Activated CD8-positive, alpha-beta T cell treated with anti-CD3 and anti-CD28 coated beads for 36 hours (primary cell): ENCODE data around the gene PDX1. TPM values are rescaled to one million over a fixed set of nuclear protein-coding genes. Genes with fewer than 3 reads are reported as not detected.

Experiments used
- ATAC-seq: fragments of 200-7000 bp; cut with Tn5 transposase; one replicate; pipeline ENCODE4 v1.10.0; 2021; ENCODE audit warnings: mild to moderate bottlenecking, moderate library complexity
- CTCF ChIA-PET: fragments of 350-600 bp; sonication (Branson Sonifier 250); formaldehyde crosslinking; loops from one replicate; lab custom pipeline; 2021; ENCODE audit warnings: antibody characterized with exemption; lab: Charles Lee
- POLR2A ChIA-PET: fragments of 350-600 bp; sonication (Branson Sonifier 250); formaldehyde crosslinking; loops from one replicate; lab custom pipeline; 2021; ENCODE audit warnings: antibody characterized with exemption; lab: Charles Lee
- DNase-seq: peaks from one replicate; pipeline ENCODE4 v3.0.0-alpha.2; 2020
- H3K27ac Mint-ChIP-seq: one replicate; pipeline ENCODE4 v1.8.0; 2021; ENCODE audit warnings: mild to moderate bottlenecking, mixed read lengths
- H3K27me3 Mint-ChIP-seq: one replicate; pipeline ENCODE4 v1.8.0; 2021; ENCODE audit warnings: mixed read lengths
- H3K36me3 Mint-ChIP-seq: one replicate; pipeline ENCODE4 v1.8.0; 2021; ENCODE audit warnings: low read depth, mixed read lengths
- H3K4me1 Mint-ChIP-seq: one replicate; pipeline ENCODE4 v1.8.0; 2021; ENCODE audit warnings: low read depth, mixed read lengths
- H3K4me3 Mint-ChIP-seq: one replicate; pipeline ENCODE4 v1.8.0; 2021; ENCODE audit warnings: mild to moderate bottlenecking, moderate library complexity, mixed read lengths
- H3K9me3 Mint-ChIP-seq: one replicate; pipeline ENCODE4 v1.8.0; 2021; ENCODE audit warnings: mixed read lengths
- intact Hi-C: fragments of 100-400 bp; cut with micrococcal nuclease; formaldehyde crosslinking; loops from one replicate; pipeline ENCODE4 v1.10.0; 2022
- total RNA-seq, 2 experiments: library from RNA; stranded (reverse); gene quantifications; one replicate each; pipeline ENCODE4 v1.2.3, GENCODE V29; 2021
- TF ChIP-seq, protein P1 (sequence below): fragments of 200-600 bp; IDR thresholded peaks from one replicate; pipeline ENCODE4 v1.8.0; 2022; ENCODE audit warnings: antibody characterized with exemption, mild to moderate bottlenecking

The PDX1 gene
- total RNA-seq, 2 experiments from 2014 or later = not detected

DNA sequence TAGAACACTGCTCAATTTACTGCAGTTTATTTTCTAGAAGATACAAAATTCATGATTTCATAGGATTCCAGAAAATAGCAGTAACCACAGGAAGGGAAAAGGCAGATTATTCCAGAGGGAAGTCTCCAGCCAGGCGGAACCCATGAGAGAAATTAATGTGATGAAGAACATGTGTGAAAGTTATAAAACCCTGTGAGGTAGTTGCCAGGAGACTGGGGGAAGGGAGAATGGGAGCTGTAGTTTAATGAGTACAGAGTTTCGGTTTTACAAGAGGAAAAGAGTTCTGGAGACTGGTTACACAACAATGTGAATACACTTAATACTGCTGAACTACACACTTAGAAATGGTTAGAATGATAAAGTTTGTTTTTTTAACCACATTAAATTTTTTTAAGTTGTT lies 14.2 kb upstream of the PDX1 start:
- H3K4me1 Mint-ChIP-seq = no peaks in the 10 kb centered on the region
- no peak overlapping the region for H3K4me3 Mint-ChIP-seq
- DNase-seq (no peak), ATAC-seq (no peak)
- no peaks in the 10 kb centered on the region for H3K36me3 Mint-ChIP-seq
- no peaks in the 10 kb centered on the region for H3K9me3 Mint-ChIP-seq
- intact Hi-C loops = no loop called here
- CTCF ChIA-PET = no interaction called here
- H3K27ac Mint-ChIP-seq = no peak overlapping the region
- POLR2A ChIA-PET = no interaction called here
- TF ChIP-seq, protein P1, sequence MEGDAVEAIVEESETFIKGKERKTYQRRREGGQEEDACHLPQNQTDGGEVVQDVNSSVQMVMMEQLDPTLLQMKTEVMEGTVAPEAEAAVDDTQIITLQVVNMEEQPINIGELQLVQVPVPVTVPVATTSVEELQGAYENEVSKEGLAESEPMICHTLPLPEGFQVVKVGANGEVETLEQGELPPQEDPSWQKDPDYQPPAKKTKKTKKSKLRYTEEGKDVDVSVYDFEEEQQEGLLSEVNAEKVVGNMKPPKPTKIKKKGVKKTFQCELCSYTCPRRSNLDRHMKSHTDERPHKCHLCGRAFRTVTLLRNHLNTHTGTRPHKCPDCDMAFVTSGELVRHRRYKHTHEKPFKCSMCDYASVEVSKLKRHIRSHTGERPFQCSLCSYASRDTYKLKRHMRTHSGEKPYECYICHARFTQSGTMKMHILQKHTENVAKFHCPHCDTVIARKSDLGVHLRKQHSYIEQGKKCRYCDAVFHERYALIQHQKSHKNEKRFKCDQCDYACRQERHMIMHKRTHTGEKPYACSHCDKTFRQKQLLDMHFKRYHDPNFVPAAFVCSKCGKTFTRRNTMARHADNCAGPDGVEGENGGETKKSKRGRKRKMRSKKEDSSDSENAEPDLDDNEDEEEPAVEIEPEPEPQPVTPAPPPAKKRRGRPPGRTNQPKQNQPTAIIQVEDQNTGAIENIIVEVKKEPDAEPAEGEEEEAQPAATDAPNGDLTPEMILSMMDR = no peak
- H3K27me3 Mint-ChIP-seq = peaks cover 49% of the 10 kb centered on the region

DNA sequence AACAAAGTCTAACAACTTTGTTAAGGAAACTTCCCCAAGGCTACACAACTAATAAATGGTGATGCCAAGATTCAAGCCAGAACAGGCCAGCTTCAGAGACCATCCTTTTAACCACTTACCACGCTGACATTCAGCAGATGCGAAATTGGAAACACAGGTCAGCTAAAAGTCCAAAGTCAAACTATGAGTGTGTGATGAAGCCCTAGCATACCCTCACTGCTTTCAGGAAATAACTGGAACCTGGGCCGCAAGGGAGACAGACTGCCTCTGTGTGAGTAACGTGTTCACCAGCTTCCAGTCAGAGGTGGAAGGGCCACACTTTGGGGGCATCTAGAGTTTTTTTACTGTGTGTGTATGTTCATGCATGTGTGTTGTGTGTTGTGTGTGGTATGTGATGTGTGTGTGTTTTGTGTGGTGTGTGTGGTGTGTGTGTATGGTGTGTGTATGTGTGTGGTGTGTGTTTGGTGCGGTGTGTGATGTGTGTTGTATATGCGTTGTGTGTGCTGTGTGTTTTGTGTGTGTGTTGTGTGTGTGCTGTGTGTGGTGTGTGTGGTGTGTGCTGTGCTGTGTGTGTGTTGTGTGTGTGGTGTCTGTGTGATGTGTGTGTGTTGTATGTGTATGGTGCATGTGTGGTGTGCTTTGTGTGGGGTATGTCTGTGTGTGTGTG lies 12.5 kb upstream of the PDX1 start:
- POLR2A ChIA-PET = no interaction called here
- Mint-ChIP-seq H3K4me3 (no peak overlapping the region), H3K27ac (no peak overlapping the region), H3K36me3 (no peaks in the 10 kb centered on the region), H3K4me1 (no peaks in the 10 kb centered on the region), H3K27me3 (peaks cover 46% of the 10 kb centered on the region), H3K9me3 (no peaks in the 10 kb centered on the region)
- CTCF ChIA-PET = no interaction called here
- no peak for ATAC-seq
- TF ChIP-seq, protein P1 = no peak
- DNase-seq = no peak
- intact Hi-C loops = no loop called here

DNA sequence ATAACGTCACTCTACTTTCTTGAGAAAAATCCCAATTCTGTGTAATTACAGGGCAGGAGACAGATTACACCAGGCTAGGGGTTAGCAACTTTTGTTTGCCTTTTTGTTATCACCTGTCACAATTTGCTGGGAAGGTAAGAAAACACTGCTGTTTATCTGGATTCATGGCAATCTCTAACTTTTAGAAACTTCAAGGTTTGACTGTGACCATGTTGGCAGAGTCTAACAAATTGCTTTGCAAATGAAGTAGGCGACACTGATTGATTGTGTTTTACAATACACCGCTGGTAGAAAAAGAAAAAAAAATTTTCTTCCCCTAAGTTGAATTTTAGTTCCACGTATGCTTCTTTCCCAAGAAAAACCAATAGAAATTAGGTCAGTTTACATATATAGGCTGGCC lies 10.4 kb upstream of the PDX1 start:
- CTCF ChIA-PET = interaction anchor here (1.2 kb wide), 1 partner anchor 39 kb away, joined by 3 read pairs; no protein-coding TSS in a partner anchor
- TF ChIP-seq, protein P1 = no peak
- Mint-ChIP-seq H3K9me3 (no peaks in the 10 kb centered on the region), H3K27ac (no peak overlapping the region), H3K4me3 (no peak overlapping the region), H3K4me1 (no peaks in the 10 kb centered on the region), H3K27me3 (peaks cover 36% of the 10 kb centered on the region), H3K36me3 (no peaks in the 10 kb centered on the region)
- intact Hi-C loops = no loop called here
- DNase-seq (no peak), ATAC-seq (no peak)
- POLR2A ChIA-PET = no interaction called here

DNA sequence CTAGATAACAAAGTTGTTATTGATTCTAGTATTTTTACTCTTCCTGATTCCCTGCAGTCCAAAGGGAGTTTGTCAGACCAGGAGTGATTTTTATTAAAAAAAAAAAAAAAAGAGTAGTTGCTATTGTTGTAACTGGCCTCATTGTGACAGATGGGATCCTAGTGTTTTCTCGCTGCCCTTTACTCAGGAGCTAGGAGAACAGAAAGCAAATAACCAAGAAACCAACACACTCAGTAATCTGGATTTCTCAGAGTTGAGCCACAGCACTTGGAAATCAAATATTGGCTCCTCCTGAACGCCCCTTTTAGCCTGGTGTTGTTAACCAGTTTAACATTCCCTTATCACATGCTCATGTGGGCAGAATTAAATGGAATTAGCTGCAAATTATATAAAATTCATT lies 8.3 kb upstream of the PDX1 start:
- CTCF ChIA-PET = interaction anchor here (0.7 to 0.8 kb wide), 2 partner anchors 42 to 43 kb away, joined by 3 read pairs; no protein-coding TSS in a partner anchor
- TF ChIP-seq, protein P1 = no peak
- ATAC-seq (no peak), DNase-seq (no peak)
- Mint-ChIP-seq H3K9me3 (no peaks in the 10 kb centered on the region), H3K4me1 (no peaks in the 10 kb centered on the region), H3K27me3 (peaks cover 32% of the 10 kb centered on the region), H3K27ac (no peak overlapping the region), H3K4me3 (no peak overlapping the region), H3K36me3 (no peaks in the 10 kb centered on the region)
- intact Hi-C loops = no loop called here
- POLR2A ChIA-PET = interaction anchor here (0.7 kb wide), 1 partner anchor 516 kb away, joined by 3 read pairs; no protein-coding TSS in a partner anchor

DNA sequence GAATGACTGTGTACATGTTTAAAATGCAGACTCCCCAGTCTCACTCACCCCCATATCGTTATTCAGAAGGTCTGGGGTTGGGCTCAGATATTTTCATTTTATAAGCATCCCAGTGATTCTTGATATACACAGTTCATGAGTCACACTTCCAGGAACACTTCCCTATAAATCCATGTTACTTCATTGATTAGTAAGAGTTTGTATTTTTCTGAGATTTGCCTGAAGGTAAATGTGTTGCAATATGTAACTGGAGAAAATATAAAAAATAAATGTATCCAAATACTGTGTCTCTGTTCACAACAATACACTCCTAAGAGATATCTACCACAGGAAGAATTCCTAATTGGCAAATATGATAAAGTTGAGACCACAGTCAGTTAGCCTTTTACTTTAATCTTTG lies 6.6 kb upstream of the PDX1 start:
- H3K36me3 Mint-ChIP-seq = peaks cover 2% of the 10 kb centered on the region
- intact Hi-C loops = no loop called here
- peaks cover 40% of the 10 kb centered on the region for H3K27me3 Mint-ChIP-seq
- ChIA-PET POLR2A (no interaction called here), CTCF (no interaction called here)
- TF ChIP-seq, protein P1 = no peak
- H3K4me1 Mint-ChIP-seq = peaks cover 10% of the 10 kb centered on the region
- DNase-seq (no peak), ATAC-seq (no peak)
- no peak overlapping the region for H3K4me3 Mint-ChIP-seq
- no peak overlapping the region for H3K27ac Mint-ChIP-seq
- H3K9me3 Mint-ChIP-seq = no peaks in the 10 kb centered on the region
